ENCODE data around the gene TECTB.

- TF ChIP-seq CTCF (conservative IDR thresholded peaks at IDR 0.05): no peak
- TF ChIP-seq ZFX (IDR thresholded peaks at IDR 0.05): no peak
Observed at GRCh38 chr10:112302335-112302734, 19.1 kb downstream of the TECTB start.

Data from C4-2B (cell line).